AG08396 (cell line): Measurements from ENCODE around the gene SSNA1.
A peak's percentile ranks its signal among the peaks of the same experiment; 100 is the strongest.
"Not testable (repeated sequence)": the region's sequence is repeated elsewhere in the genome, so short reads cannot be mapped to it uniquely, and the experiment has no call there.

Experiments used
- DNase-seq: peaks from one replicate; pipeline ENCODE4 v3.0.0; 2012; ENCODE audit warnings: low spot score, mixed read lengths

The SSNA1 gene

GRCh38 chr9:137233143-137233980 lies 44.9 kb downstream of the SSNA1 start:
- no peak for DNase-seq

DNA sequence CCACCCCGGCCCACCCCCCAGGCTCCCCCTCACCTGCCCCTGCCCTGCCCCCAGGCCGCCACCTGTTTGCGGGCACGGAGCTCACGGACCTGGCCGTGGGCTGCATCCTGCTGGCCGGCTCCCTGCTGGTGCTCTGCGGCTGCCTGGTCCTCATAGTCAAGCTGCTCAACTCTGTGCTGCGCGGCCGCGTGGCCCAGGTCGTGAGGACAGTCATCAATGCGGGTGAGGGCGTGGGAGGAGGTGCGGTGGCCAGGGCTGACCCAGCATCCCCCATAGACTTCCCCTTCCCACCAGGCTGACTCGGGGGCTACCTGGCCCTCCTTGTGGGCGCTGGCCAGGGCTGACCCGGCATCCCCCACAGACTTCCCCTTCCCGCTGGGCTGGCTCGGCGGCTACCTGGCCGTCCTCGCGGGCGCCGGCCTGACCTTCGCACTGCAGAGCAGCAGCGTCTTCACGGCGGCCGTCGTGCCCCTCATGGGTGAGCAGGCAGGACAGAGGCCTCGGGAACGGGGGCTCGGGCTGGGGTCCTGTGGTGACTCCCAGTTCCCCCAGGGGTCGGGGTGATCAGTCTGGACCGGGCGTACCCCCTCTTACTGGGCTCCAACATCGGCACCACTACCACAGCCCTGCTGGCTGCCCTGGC lies 45.7 kb downstream of the SSNA1 start:
- no peak for DNase-seq

GRCh38 chr9:137234758-137235423 lies 46.4 kb downstream of the SSNA1 start:
- no peak for DNase-seq

GRCh38 chr9:137235424-137236237 lies 47.2 kb downstream of the SSNA1 start:
- DNase-seq, result no peak

- peak; percentile 95 for DNase-seq
Measured at GRCh38 chr9:137236238-137236935, 47.9 kb downstream of the SSNA1 start.

DNA sequence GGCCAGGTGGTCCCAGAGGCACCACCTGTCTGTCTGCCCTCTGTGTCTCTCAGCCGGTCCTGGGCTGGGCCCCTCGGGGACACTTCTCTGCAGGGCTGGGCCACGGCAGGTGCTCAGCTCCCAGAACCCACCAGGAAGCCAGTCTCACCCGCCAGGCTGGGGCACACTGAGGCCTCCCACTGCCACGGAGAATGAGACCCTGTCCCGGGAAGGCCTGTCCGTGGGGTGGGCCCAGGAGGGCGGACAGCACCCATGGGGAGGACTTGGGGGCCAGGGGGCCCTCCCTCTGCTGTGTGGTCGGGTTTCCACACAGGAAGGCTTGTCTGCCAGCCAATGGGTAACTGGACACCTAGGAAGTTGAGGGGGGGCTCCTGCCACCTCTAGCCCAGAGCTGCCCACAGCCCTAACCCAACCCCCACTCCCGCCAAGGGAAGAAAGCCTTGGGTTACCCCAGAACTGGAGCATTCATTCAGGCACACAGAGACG lies 48.5 kb downstream of the SSNA1 start:
- no peak for DNase-seq

DNA sequence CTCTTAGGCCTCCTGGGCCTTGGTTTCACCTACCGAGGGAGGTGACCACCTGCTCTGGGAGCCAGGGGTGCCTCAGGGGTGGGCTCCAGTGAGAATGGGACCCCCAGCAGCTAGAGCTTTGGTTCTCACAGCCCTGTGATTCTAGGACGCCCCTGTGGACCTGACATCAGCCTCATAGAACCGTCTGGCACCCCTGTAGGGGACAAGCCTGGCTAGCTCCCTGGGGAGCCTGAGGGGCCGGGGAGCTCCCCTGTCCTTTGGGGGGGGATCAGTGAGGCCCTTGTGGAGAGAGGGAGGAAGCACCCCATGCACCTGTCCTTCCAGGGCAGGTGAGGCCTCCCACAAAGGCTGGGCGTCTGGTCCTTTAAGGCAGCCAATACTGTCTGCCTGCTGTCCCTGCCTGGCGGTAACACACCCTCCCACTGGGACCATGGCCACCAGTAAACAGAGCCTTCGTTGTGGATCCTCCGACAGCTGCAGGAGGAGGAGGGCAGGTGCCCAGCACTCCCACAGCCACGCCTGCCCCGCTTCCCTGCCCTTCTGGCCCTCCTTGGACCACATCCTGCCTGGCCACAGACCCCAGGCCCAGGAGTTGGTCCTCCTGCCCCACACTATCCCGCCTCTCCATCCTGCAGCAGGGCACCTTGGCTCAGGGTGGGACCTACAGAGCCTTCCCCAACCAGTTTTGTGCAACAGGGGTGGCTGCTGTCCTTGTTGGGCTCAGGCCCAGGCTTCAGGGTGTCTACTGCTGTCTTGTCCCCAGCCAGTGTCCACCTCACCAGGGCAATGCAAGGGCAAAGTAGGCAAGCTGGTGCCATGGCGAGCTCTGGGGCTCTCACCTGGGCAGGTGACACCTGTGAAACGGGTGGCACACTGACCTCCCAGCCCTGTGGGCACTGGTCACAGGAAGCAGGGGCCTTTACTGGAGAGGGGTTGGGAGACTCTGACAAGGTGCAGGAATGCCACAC lies 49.6 kb downstream of the SSNA1 start:
- DNase-seq, result no peak

- not testable (repeated sequence) for DNase-seq
Measured at GRCh38 chr9:137239541-137240200, 51.2 kb downstream of the SSNA1 start.
